GM23338 (cell line): ENCODE results near the gene EP400. TPM values are rescaled to one million over a fixed set of nuclear protein-coding genes. Genes with fewer than 3 reads are reported as not detected.

ENCODE experiments used
- ATAC-seq: fragments of 200-7000 bp; cut with Tn5 transposase; 3 replicates; pipeline ENCODE4 v1.9.1; 2020
- DNase-seq: peaks from one replicate; pipeline ENCODE4 v3.0.0-alpha.2; 2015; ENCODE audit warnings: low spot score
- H2AFZ ChIP-seq: fragments of 200-600 bp; sonication (generic); 2 replicates; pipeline ENCODE4 v1.8.0; 2016; ENCODE audit warnings: antibody characterized with exemption, mild to moderate bottlenecking, moderate library complexity
- H3F3A ChIP-seq: fragments of 200-600 bp; sonication (generic); replicated peaks from 2 replicates; pipeline ENCODE4 v1.8.0; 2017; ENCODE audit warnings: antibody characterized with exemption, mixed run types, low read depth
- H3K27ac ChIP-seq: fragments of 200-600 bp; sonication (generic); 2 replicates; pipeline ENCODE4 v1.6.1; 2016; ENCODE audit warnings: low read depth
- H3K27me3 ChIP-seq: fragments of 200-600 bp; sonication (generic); 2 replicates; pipeline ENCODE4 v1.8.0; 2016; ENCODE audit warnings: mild to moderate bottlenecking, mixed run types, moderate library complexity; ENCODE audit not compliant: insufficient read depth
- H3K36me3 ChIP-seq: fragments of 200-600 bp; sonication (generic); 2 replicates; pipeline ENCODE4 v1.8.0; 2016; ENCODE audit warnings: mild to moderate bottlenecking; ENCODE audit not compliant: insufficient read depth
- H3K4me1 ChIP-seq: fragments of 200-600 bp; sonication (generic); 2 replicates; pipeline ENCODE4 v1.8.0; 2016; ENCODE audit warnings: mild to moderate bottlenecking, moderate library complexity; ENCODE audit not compliant: insufficient read depth
- H3K4me2 ChIP-seq: fragments of 200-600 bp; sonication (generic); 2 replicates; pipeline ENCODE4 v1.7.1; 2017; ENCODE audit warnings: mixed run types
- H3K4me3 ChIP-seq: fragments of 200-600 bp; sonication (generic); 2 replicates; pipeline ENCODE4 v1.6.1; 2016; ENCODE audit warnings: mixed run types
- H3K79me2 ChIP-seq: fragments of 200-600 bp; sonication (generic); replicated peaks from 2 replicates; pipeline ENCODE4 v1.8.0; 2017; ENCODE audit warnings: mild to moderate bottlenecking; ENCODE audit not compliant: insufficient read depth
- H3K9me2 ChIP-seq: fragments of 200-600 bp; sonication (generic); 2 replicates; pipeline ENCODE4 v1.8.0; 2017; ENCODE audit not compliant: insufficient read depth
- H4K20me1 ChIP-seq: fragments of 200-600 bp; sonication (generic); replicated peaks from 2 replicates; pipeline ENCODE4 v1.8.0; 2017; ENCODE audit warnings: mild to moderate bottlenecking; ENCODE audit not compliant: insufficient read depth
- H3K27ac Mint-ChIP-seq: 2 replicates; pipeline ENCODE4 v1.8.0; 2020; ENCODE audit warnings: inconsistent platforms, mild to moderate bottlenecking, moderate library complexity, mixed read lengths
- H3K27me3 Mint-ChIP-seq: 3 replicates; pipeline ENCODE4 v1.8.0; 2022; ENCODE audit warnings: low read depth, mild to moderate bottlenecking, moderate library complexity, mixed read lengths, inconsistent platforms; ENCODE audit not compliant: insufficient read depth, poor library complexity
- H3K36me3 Mint-ChIP-seq: 3 replicates; pipeline ENCODE4 v1.8.0; 2021; ENCODE audit warnings: low read depth, mild to moderate bottlenecking, inconsistent platforms, moderate library complexity, mixed read lengths
- H3K4me1 Mint-ChIP-seq: 3 replicates; pipeline ENCODE4 v1.8.0; 2020; ENCODE audit warnings: mild to moderate bottlenecking, inconsistent platforms, mixed read lengths
- H3K4me3 Mint-ChIP-seq: 3 replicates; pipeline ENCODE4 v1.8.0; 2021; ENCODE audit warnings: moderate library complexity, mild to moderate bottlenecking, inconsistent platforms, mixed read lengths
- H3K9me3 Mint-ChIP-seq: 3 replicates; pipeline ENCODE4 v1.8.0; 2020; ENCODE audit warnings: moderate library complexity, mild to moderate bottlenecking, inconsistent platforms, mixed read lengths
- CREB1 ChIP-seq: fragments of 250-450 bp; sonication (Bioruptor Pico); IDR thresholded peaks from 2 replicates; pipeline ENCODE4 v1.5.0; 2020; ENCODE audit warnings: low read depth, mild to moderate bottlenecking, moderate library complexity
- EZH2 ChIP-seq: fragments of 200-600 bp; sonication (generic); IDR thresholded peaks from one replicate; pipeline ENCODE4 v1.8.0; 2017; ENCODE audit warnings: antibody characterized with exemption, mild to moderate bottlenecking, low read depth; ENCODE audit not compliant: unreplicated experiment
- JUNB ChIP-seq: IDR thresholded peaks from one replicate; pipeline ENCODE4 v1.6.1; 2016; ENCODE audit warnings: antibody characterized with exemption; ENCODE audit not compliant: unreplicated experiment
- STAT1 ChIP-seq: IDR thresholded peaks from one replicate; pipeline ENCODE4 v1.6.1; 2016; ENCODE audit warnings: antibody characterized with exemption; ENCODE audit not compliant: unreplicated experiment
- ZNF114 ChIP-seq: fragments of 250-450 bp; sonication (Bioruptor Pico); IDR thresholded peaks from 2 replicates; pipeline ENCODE4 v1.5.0; 2020; ENCODE audit warnings: mild to moderate bottlenecking, moderate library complexity
- ZNF331 ChIP-seq: fragments of 250-450 bp; sonication (Bioruptor Pico); IDR thresholded peaks from 2 replicates; pipeline ENCODE4 v1.5.0; 2020; ENCODE audit warnings: low read depth, mild to moderate bottlenecking, moderate library complexity
- ZNF462 ChIP-seq: fragments of 250-450 bp; sonication (Bioruptor Pico); IDR thresholded peaks from 2 replicates; pipeline ENCODE4 v1.5.0; 2020; ENCODE audit warnings: mild to moderate bottlenecking, moderate library complexity
- polyA plus RNA-seq: library from polyadenylated mRNA; unstranded; fragments of >200 nt; fragmentation: Nextera tagmentation; extraction: Ambion mirVana; gene quantifications from 2 replicates; pipeline ENCODE4 v1.2.1, GENCODE V29; 2016
- total RNA-seq: library from RNA; depleted of rRNA; stranded (reverse); fragments of >200 nt; shearing (Covaris generic); gene quantifications from 2 replicates; pipeline ENCODE4 v1.2.3, GENCODE V29; 2014
- TF ChIP-seq, protein P1 (sequence below): IDR thresholded peaks from one replicate; pipeline ENCODE4 v1.6.1; 2018; ENCODE audit warnings: antibody characterized with exemption; ENCODE audit not compliant: unreplicated experiment
- TF ChIP-seq, protein P2 (sequence below): IDR thresholded peaks from 2 replicates; pipeline ENCODE4 v1.6.1; 2016; ENCODE audit warnings: antibody characterized with exemption

EP400 gene
- total and polyA plus RNA-seq, 2 experiments from 2014 or later: 26.3 to 57.2 TPM

DNA sequence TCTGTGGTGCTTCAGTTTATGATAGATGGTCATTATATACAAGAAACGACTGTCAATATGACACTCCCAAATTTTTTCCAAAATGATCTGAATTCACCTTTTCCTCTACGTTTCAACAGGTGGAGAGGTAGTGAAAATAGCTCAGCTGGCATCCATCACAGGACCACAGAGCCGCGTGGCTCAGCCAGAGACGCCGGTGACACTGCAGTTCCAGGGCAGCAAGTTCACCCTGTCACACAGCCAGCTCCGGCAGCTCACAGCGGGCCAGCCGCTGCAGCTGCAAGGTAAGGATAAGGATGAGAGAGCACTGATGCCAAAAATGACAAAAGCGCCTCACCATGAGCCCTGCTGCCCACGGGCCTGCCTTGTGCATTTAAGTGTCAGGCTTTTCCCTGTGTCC lies 73.9 kb downstream of the EP400 start (continued):
- TF ChIP-seq, protein P1, sequence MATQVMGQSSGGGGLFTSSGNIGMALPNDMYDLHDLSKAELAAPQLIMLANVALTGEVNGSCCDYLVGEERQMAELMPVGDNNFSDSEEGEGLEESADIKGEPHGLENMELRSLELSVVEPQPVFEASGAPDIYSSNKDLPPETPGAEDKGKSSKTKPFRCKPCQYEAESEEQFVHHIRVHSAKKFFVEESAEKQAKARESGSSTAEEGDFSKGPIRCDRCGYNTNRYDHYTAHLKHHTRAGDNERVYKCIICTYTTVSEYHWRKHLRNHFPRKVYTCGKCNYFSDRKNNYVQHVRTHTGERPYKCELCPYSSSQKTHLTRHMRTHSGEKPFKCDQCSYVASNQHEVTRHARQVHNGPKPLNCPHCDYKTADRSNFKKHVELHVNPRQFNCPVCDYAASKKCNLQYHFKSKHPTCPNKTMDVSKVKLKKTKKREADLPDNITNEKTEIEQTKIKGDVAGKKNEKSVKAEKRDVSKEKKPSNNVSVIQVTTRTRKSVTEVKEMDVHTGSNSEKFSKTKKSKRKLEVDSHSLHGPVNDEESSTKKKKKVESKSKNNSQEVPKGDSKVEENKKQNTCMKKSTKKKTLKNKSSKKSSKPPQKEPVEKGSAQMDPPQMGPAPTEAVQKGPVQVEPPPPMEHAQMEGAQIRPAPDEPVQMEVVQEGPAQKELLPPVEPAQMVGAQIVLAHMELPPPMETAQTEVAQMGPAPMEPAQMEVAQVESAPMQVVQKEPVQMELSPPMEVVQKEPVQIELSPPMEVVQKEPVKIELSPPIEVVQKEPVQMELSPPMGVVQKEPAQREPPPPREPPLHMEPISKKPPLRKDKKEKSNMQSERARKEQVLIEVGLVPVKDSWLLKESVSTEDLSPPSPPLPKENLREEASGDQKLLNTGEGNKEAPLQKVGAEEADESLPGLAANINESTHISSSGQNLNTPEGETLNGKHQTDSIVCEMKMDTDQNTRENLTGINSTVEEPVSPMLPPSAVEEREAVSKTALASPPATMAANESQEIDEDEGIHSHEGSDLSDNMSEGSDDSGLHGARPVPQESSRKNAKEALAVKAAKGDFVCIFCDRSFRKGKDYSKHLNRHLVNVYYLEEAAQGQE: no peak
- TF ChIP-seq STAT1 (no peak), ZNF114 (CRISPR knock-in tag) (no peak), CREB1 (CRISPR knock-in tag) (no peak), ZNF331 (CRISPR knock-in tag) (no peak)
- TF ChIP-seq, protein P2, sequence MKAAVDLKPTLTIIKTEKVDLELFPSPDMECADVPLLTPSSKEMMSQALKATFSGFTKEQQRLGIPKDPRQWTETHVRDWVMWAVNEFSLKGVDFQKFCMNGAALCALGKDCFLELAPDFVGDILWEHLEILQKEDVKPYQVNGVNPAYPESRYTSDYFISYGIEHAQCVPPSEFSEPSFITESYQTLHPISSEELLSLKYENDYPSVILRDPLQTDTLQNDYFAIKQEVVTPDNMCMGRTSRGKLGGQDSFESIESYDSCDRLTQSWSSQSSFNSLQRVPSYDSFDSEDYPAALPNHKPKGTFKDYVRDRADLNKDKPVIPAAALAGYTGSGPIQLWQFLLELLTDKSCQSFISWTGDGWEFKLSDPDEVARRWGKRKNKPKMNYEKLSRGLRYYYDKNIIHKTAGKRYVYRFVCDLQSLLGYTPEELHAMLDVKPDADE: no peak

GRCh38 chr12:132024758-132025157 lies 75.0 kb downstream of the EP400 start:
- ATAC-seq (no peak), DNase-seq (no peak)
- H3F3A ChIP-seq: no peaks in the 10 kb centered on the region
- no peaks in the 10 kb centered on the region for H3K9me2 ChIP-seq
- Mint-ChIP-seq H3K9me3 (no peaks in the 10 kb centered on the region), H3K4me1 (no peaks in the 10 kb centered on the region), H3K36me3 (peaks cover 81% of the 10 kb centered on the region), H3K27me3 (peaks cover 7% of the 10 kb centered on the region), H3K27ac (no peak overlapping the region), H3K4me3 (no peak overlapping the region)
- H3K79me2 ChIP-seq: no peaks in the 10 kb centered on the region
- no peak overlapping the region for H3K27ac ChIP-seq
- H3K27me3 ChIP-seq: no peaks in the 10 kb centered on the region
- H3K36me3 ChIP-seq: peaks cover 23% of the 10 kb centered on the region
- H2AFZ ChIP-seq: no peak overlapping the region
- H3K4me2 ChIP-seq: no peak overlapping the region
- no peaks in the 10 kb centered on the region for H3K4me1 ChIP-seq
- H4K20me1 ChIP-seq: no peaks in the 10 kb centered on the region
- no peak overlapping the region for H3K4me3 ChIP-seq
- TF ChIP-seq EZH2 (no peak), JUNB (no peak), ZNF331 (CRISPR knock-in tag) (no peak), ZNF462 (CRISPR knock-in tag) (no peak), CREB1 (CRISPR knock-in tag) (no peak)
- TF ChIP-seq, protein P2: no peak
- TF ChIP-seq, protein P1: no peak
